SK-N-MC (cell line): ENCODE measurements around the gene HDAC4.

Source experiments
- EZH2 ChIP-seq: fragments of 200-600 bp; sonication (generic); IDR thresholded peaks from one replicate; pipeline ENCODE4 v1.6.1; 2017; ENCODE audit warnings: antibody characterized with exemption
- FOXP2 ChIP-seq: optimal IDR thresholded peaks from 2 replicates; pipeline ENCODE3; 2011; ENCODE audit warnings: mild to moderate bottlenecking, moderate library complexity; ENCODE audit not compliant: insufficient read depth; ENCODE audit errors: extremely low read length, control extremely low read depth
- POLR2AphosphoS5 ChIP-seq: IDR thresholded peaks from 2 replicates; pipeline ENCODE4 v1.6.1; 2012; ENCODE audit warnings: mild to moderate bottlenecking, low read depth, low read length, borderline replicate concordance

DNA sequence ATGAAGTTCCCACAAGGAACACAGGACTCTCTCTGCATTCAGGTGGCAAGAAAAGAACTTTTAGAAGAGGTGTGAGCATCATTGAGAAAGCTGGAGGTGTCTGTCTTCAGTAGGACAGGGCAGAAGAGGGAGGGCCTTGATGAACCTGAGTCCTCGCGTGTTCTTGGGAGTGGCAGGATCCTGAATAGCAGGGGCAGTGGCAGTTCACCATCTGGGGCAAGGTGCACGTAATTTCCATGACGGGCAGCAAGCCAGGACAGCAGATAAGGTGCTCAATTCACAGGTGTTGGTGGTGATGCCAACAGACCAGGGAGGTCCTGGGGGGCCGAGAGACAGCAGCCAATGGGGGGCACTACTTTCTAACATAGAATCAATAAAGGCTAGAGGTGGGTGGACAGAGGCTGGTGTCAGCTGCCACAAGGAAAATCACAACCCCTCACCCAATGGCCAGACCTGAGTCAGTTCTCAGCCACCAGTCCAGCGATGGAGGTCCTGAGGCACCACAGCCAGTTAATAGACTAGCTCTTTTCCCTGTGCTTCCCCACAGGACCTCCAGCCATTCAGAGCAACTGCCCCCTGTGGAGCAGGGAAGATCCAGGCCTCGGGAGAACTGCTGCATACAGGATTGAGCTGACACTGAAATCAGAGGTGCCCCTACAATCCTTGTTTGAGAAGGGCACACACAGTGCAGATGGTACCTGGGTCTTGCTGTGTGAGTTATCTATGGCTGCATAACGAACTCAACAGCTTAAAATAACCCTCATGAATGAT lies 10.9 kb upstream of the HDAC4 start:
- TF ChIP-seq EZH2 (no peak), POLR2AphosphoS5 (no peak), FOXP2 (no peak)
